H1 (cell line): Measurements from ENCODE around the gene CAP2. TPM values are rescaled to one million over a fixed set of nuclear protein-coding genes. Genes with fewer than 3 reads are reported as not detected.
"Not testable (repeated sequence)": the region's sequence is repeated elsewhere in the genome, so short reads cannot be mapped to it uniquely, and the experiment has no call there.

Experiments used
- CTCF ChIA-PET: fragments of 300-600 bp; sonication (Branson Sonifier 250); formaldehyde crosslinking; loops from one replicate; lab custom pipeline; 2021; ENCODE audit not compliant: partially characterized antibody; lab: Charles Lee
- POLR2A ChIA-PET: fragments of 300-600 bp; sonication (Branson Sonifier 250); formaldehyde crosslinking; loops from one replicate; lab custom pipeline; 2021; ENCODE audit warnings: inconsistent platforms; ENCODE audit not compliant: partially characterized antibody; lab: Charles Lee
- DNase-seq, 2 experiments: peaks; one replicate each; pipeline versions ENCODE4 v3.0.0 to v3.0.0-alpha.2; 2010 to 2022; ENCODE audit warnings: low spot score in 2 of 2, low read depth in 1 of 2, mixed read lengths in 1 of 2
- FAIRE-seq: peaks from 2 replicates; lab custom pipeline; 2011; peaks lifted over from hg19 to GRCh38; lab: Jason Lieb, UNC
- H2AFZ ChIP-seq: 2 replicates; pipeline ENCODE4 v1.8.1; 2012; ENCODE audit warnings: low read length, inconsistent platforms
- H2AK5ac ChIP-seq: 2 replicates; pipeline ENCODE4 v1.6.1; 2013; ENCODE audit warnings: low read depth, low read length
- H2BK120ac ChIP-seq: replicated peaks from 2 replicates; pipeline ENCODE3; 2013; ENCODE audit warnings: low read depth, low read length, inconsistent platforms
- H2BK12ac ChIP-seq: 2 replicates; pipeline ENCODE4 v1.6.1; 2013; ENCODE audit warnings: low read depth, low read length
- H2BK15ac ChIP-seq: 2 replicates; pipeline ENCODE4 v1.6.1; 2013; ENCODE audit warnings: low read length
- H2BK20ac ChIP-seq: 2 replicates; pipeline ENCODE4 v1.6.1; 2013; ENCODE audit warnings: low read length
- H2BK5ac ChIP-seq: 2 replicates; pipeline ENCODE4 v1.6.1; 2013; ENCODE audit warnings: low read depth, low read length
- H3K14ac ChIP-seq: 2 replicates; pipeline ENCODE4 v1.6.1; 2013; ENCODE audit warnings: inconsistent platforms; ENCODE audit not compliant: insufficient read length
- H3K18ac ChIP-seq: 2 replicates; pipeline ENCODE4 v1.6.1; 2013; ENCODE audit warnings: low read length; ENCODE audit errors: extremely low read depth
- H3K23ac ChIP-seq: 2 replicates; pipeline ENCODE4 v1.6.1; 2013; ENCODE audit warnings: inconsistent platforms; ENCODE audit not compliant: insufficient read length
- H3K23me2 ChIP-seq: 2 replicates; pipeline ENCODE4 v1.6.1; 2013; ENCODE audit warnings: low read depth, low read length
- H3K27ac ChIP-seq: 2 replicates; pipeline ENCODE4 v1.6.1; 2011; ENCODE audit warnings: low read depth, low read length, inconsistent platforms
- H3K27me3 ChIP-seq, 4 experiments: replicated peaks in 1 of 4; 1 replicate in 1 of 4; 2 replicates in 3 of 4; pipeline versions ENCODE4 v1.6.1 to v1.8.1; 2011 to 2013; ENCODE audit warnings: low read length in 3 of 4, mild to moderate bottlenecking in 3 of 4, inconsistent platforms in 2 of 4, mixed read lengths in 2 of 4, moderate library complexity in 1 of 4; ENCODE audit not compliant: control insufficient read depth in 3 of 4, insufficient read depth in 3 of 4; ENCODE audit errors: extremely low read depth in 1 of 4
- H3K36me3 ChIP-seq, 4 experiments: 2 replicates each; pipeline versions ENCODE4 v1.6.1 to v1.8.1; 2011 to 2013; ENCODE audit warnings: mild to moderate bottlenecking in 4 of 4, low read length in 3 of 4, moderate library complexity in 2 of 4, control low read depth in 1 of 4, inconsistent platforms in 1 of 4; ENCODE audit not compliant: insufficient read depth in 4 of 4, control insufficient read depth in 2 of 4
- H3K4ac ChIP-seq: replicated peaks from 2 replicates; pipeline ENCODE3; 2013; ENCODE audit warnings: low read length, low read depth, mixed read lengths, inconsistent platforms; ENCODE audit not compliant: insufficient read length
- H3K4me1 ChIP-seq, 4 experiments: replicated peaks in 1 of 4; 1 replicate in 1 of 4; 2 replicates in 3 of 4; pipeline versions ENCODE4 v1.6.1 to v1.8.1; 2011 to 2013; ENCODE audit warnings: low read length in 3 of 4, inconsistent platforms in 2 of 4, mixed read lengths in 1 of 4; ENCODE audit not compliant: insufficient read depth in 4 of 4, control insufficient read depth in 3 of 4
- H3K4me2 ChIP-seq, 2 experiments: 2 replicates each; pipeline versions ENCODE4 v1.6.1 to v1.8.1; 2011 to 2013; ENCODE audit warnings: low read depth in 2 of 2, low read length in 2 of 2, control low read depth in 1 of 2, inconsistent platforms in 1 of 2, mild to moderate bottlenecking in 1 of 2; ENCODE audit not compliant: insufficient read depth in 1 of 2
- H3K4me3 ChIP-seq, 4 experiments: fragments of 200-600, 300-600 bp in 1 of 4; sonication (generic), shearing (Covaris generic), sonication (Bioruptor Twin) in 1 of 4; 2 replicates each; pipeline versions ENCODE4 v1.5.1 to v1.8.1; 2011 to 2016; ENCODE audit warnings: low read length in 4 of 4, low read depth in 3 of 4, control low read depth in 2 of 4, inconsistent platforms in 2 of 4, mild to moderate bottlenecking in 2 of 4, mixed read lengths in 1 of 4, moderate library complexity in 1 of 4; ENCODE audit not compliant: insufficient read depth in 2 of 4; ENCODE audit errors: extremely low read depth in 1 of 4
- H3K56ac ChIP-seq: replicated peaks from 2 replicates; pipeline ENCODE3; 2013; ENCODE audit warnings: low read depth, mild to moderate bottlenecking, mixed read lengths, low read length, inconsistent platforms; ENCODE audit not compliant: insufficient read length
- H3K79me1 ChIP-seq: 2 replicates; pipeline ENCODE4 v1.6.1; 2013; ENCODE audit warnings: low read depth, low read length, control low read depth
- H3K79me2 ChIP-seq, 2 experiments: 2 replicates each; pipeline versions ENCODE4 v1.6.1 to v1.8.1; 2012 to 2013; ENCODE audit warnings: low read length in 2 of 2, mild to moderate bottlenecking in 2 of 2, inconsistent platforms in 1 of 2; ENCODE audit not compliant: insufficient read depth in 2 of 2, control insufficient read depth in 1 of 2
- H3K9ac ChIP-seq, 4 experiments: replicated peaks in 1 of 4; 1 replicate in 1 of 4; 2 replicates in 3 of 4; pipeline versions ENCODE4 v1.6.1 to v1.8.1; 2011 to 2013; ENCODE audit warnings: low read depth in 3 of 4, low read length in 3 of 4, control low read depth in 2 of 4, mild to moderate bottlenecking in 2 of 4, moderate library complexity in 2 of 4, inconsistent platforms in 1 of 4; ENCODE audit errors: extremely low read depth in 1 of 4
- H3K9me3 ChIP-seq, 2 experiments: 2 replicates each; pipeline versions ENCODE4 v1.6.1 to v1.8.1; 2012 to 2013; ENCODE audit warnings: mild to moderate bottlenecking in 2 of 2, moderate library complexity in 2 of 2, control low read depth in 1 of 2, inconsistent platforms in 1 of 2, low read depth in 1 of 2, low read length in 1 of 2, mixed read lengths in 1 of 2; ENCODE audit not compliant: insufficient read depth in 2 of 2
- H4K20me1 ChIP-seq, 2 experiments: replicated peaks in 1 of 2; 2 replicates each; pipeline versions ENCODE3 to v1.8.1; 2011 to 2013; ENCODE audit warnings: inconsistent platforms in 2 of 2, low read length in 2 of 2, mild to moderate bottlenecking in 1 of 2; ENCODE audit not compliant: insufficient read depth in 2 of 2, control insufficient read depth in 1 of 2
- H4K5ac ChIP-seq: 2 replicates; pipeline ENCODE4 v1.6.1; 2013; ENCODE audit warnings: low read length, low read depth, mixed read lengths, inconsistent platforms; ENCODE audit not compliant: insufficient read length
- H4K8ac ChIP-seq: 2 replicates; pipeline ENCODE4 v1.8.0; 2013; ENCODE audit warnings: mild to moderate bottlenecking, moderate library complexity, low read length, inconsistent platforms; ENCODE audit not compliant: insufficient read depth; ENCODE audit errors: extremely low read depth
- H4K91ac ChIP-seq: replicated peaks from 2 replicates; pipeline ENCODE3; 2013; ENCODE audit warnings: low read length, mixed read lengths, inconsistent platforms; ENCODE audit not compliant: insufficient read length
- WGBS, 2 experiments: shearing (Covaris generic) in 1 of 2; methylation state at CpG; one replicate each; pipeline versions ENCODE4 v1.1.6 to v1.1.7; 2013 to 2015; ENCODE audit warnings: low lambda C conversion rate in 2 of 2, mixed read lengths in 2 of 2, inconsistent platforms in 1 of 2, low coverage in 1 of 2, missing lambda C conversion rate in 1 of 2; ENCODE audit not compliant: insufficient replicate concordance in 2 of 2, insufficient coverage in 1 of 2, insufficient read length in 1 of 2; ENCODE audit errors: extremely low coverage in 1 of 2, missing lambda C conversion rate in 1 of 2; 5-methylcytosine and 5-hydroxymethylcytosine counted together
- polyA plus RNA-seq, 7 experiments: library from polyadenylated mRNA; depleted of rRNA in 3 of 7; stranded (reverse) in 5 of 7; unstranded in 2 of 7; fragments of >200 nt in 5 of 7; fragments of 200-250 nt in 2 of 7; gene quantifications; 1 replicate in 5 of 7; 2 replicates in 1 of 7; 4 replicates in 1 of 7; pipeline versions ENCODE4 v1.2.1 to v1.2.3, GENCODE V29; 2011 to 2013; ENCODE audit warnings: missing spikeins in 2 of 7, mixed read lengths in 2 of 7
- total RNA-seq: library from RNA; stranded (reverse); fragmentation: NEBNext Ultra II Directional; extraction: Animal tissue kit (Norgen Biotek cat#: 25700); gene quantifications from 2 replicates; pipeline ENCODE4 v1.2.1, GENCODE V29; 2021

Gene CAP2
- total and polyA plus RNA-seq, 2 of the 8 experiments (the other 6 are each of a cell fraction or from before 2014, with no cell fraction given), result 7.2 to 10.0 TPM

- H3K4me3 ChIP-seq, H2BK20ac ChIP-seq, FAIRE-seq, H3K27ac ChIP-seq, H2BK120ac ChIP-seq, H3K18ac ChIP-seq, H3K56ac ChIP-seq, H3K9ac ChIP-seq, H2BK15ac ChIP-seq, H3K23me2 ChIP-seq, H3K9me3 ChIP-seq, DNase-seq, H4K5ac ChIP-seq, H3K4me1 ChIP-seq, H3K23ac ChIP-seq, H3K79me1 ChIP-seq, H2BK5ac ChIP-seq, H3K14ac ChIP-seq, H4K20me1 ChIP-seq, H2BK12ac ChIP-seq, H2AK5ac ChIP-seq, H3K27me3 ChIP-seq, H3K36me3 ChIP-seq, H2AFZ ChIP-seq, H3K4ac ChIP-seq, H4K8ac ChIP-seq, H3K4me2 ChIP-seq, H4K91ac ChIP-seq: not testable (repeated sequence)
- ChIA-PET CTCF (interaction anchor here (0.7 to 1.3 kb wide), 2 partner anchors 19 to 91 kb away, joined by 3 to 4 read pairs; no protein-coding TSS in a partner anchor), POLR2A (interaction anchor here (1.7 kb wide), 1 partner anchor 19 kb away, joined by 3 read pairs; no protein-coding TSS in a partner anchor)
- 100% methylated on average over 1 of the region's 1 CpG; no CpG with 5 or more reads in 1 of the 2 experiments for WGBS, 2 experiments
- peaks cover 0 to 16% of the 10 kb centered on the region in 2 experiments; a peak in 1 of 4 replicates for H3K79me2 ChIP-seq
Observed at GRCh38 chr6:17414395-17414794, 21.0 kb downstream of the CAP2 start.
